GM18870 (cell line): ENCODE measurements around the gene OR51G1.

Source experiments
- ATAC-seq: cut with Tn5 transposase; IDR thresholded peaks from one replicate; pipeline ENCODE4 v1.9.1; 2021; ENCODE audit warnings: moderate library complexity; ENCODE audit not compliant: unreplicated experiment

The OR51G1 gene

DNA sequence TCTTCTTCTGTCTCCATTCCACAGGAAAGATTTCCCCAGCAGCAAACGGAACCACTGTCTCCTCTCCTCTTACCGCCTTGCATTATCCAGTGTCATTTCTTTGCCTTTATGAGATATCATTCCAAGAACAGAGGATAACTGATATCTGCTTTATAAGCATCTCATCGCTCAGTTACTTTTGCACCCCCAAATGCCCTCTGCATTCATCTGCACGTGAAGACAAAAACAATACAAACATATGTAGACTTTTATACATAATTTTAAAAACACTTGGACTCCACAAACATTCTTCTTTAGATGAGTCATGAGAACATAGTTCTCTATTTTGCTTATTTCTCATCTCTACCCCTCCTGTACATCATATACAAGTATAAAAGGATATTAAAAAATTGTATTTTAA lies 43.0 kb downstream of the OR51G1 start:
- ATAC-seq: no peak
